Heart right ventricle (tissue), 16 donors: ENCODE measurements around the gene SECTM1. TPM values are rescaled to one million over a fixed set of nuclear protein-coding genes. Genes with fewer than 3 reads are reported as not detected.

Experiments
- ATAC-seq, 8 donors: fragments of 200-7000 bp; cut with Tn5 transposase; one replicate each; pipeline ENCODE4 v1.9.1; 2020; ENCODE audit warnings: mild to moderate bottlenecking in 8 of 8, moderate library complexity in 8 of 8, moderate number of reproducible peaks in 1 of 8
- DNase-seq, 2 donors: peaks; one replicate each; pipeline ENCODE4 v3.0.0-alpha.2; 2020
- H3K27ac ChIP-seq, 10 donors: fragments of 200-600 bp; sonication (generic) in 2 of 10; one replicate each; pipeline versions ENCODE4 v1.5.0 to v1.8.0; 2020 to 2022; ENCODE audit warnings: mild to moderate bottlenecking in 3 of 10
- H3K27me3 ChIP-seq, 7 donors: fragments of 200-600 bp; one replicate each; pipeline ENCODE4 v1.8.0; 2021 to 2022; ENCODE audit warnings: mild to moderate bottlenecking in 2 of 7
- H3K36me3 ChIP-seq, 9 donors: fragments of 200-600 bp; sonication (generic) in 1 of 9; one replicate each; pipeline versions ENCODE4 v1.5.0 to v1.8.0; 2020 to 2022; ENCODE audit warnings: mild to moderate bottlenecking in 2 of 9
- H3K4me1 ChIP-seq, 9 donors: fragments of 200-600 bp; sonication (generic) in 1 of 9; one replicate each; pipeline versions ENCODE4 v1.5.0 to v1.8.0; 2020 to 2022; ENCODE audit warnings: mild to moderate bottlenecking in 4 of 9
- H3K4me3 ChIP-seq, 10 donors: fragments of 200-600 bp; sonication (generic) in 2 of 10; one replicate each; pipeline versions ENCODE4 v1.5.0 to v1.8.0; 2020 to 2022; ENCODE audit warnings: mild to moderate bottlenecking in 7 of 10, moderate library complexity in 2 of 10
- H3K9me3 ChIP-seq, 11 donors: fragments of 200-600 bp in 10 of 11; sonication (generic) in 2 of 11; one replicate each; pipeline versions ENCODE4 v1.5.0 to v1.8.0; 2013 to 2022; ENCODE audit warnings: mild to moderate bottlenecking in 2 of 11, control low read depth in 1 of 11, moderate library complexity in 1 of 11
- WGBS, 2 donors: extraction: QIAGEN DNeasy Blood & Tissue Kit; methylation state at CpG; one replicate each; pipeline ENCODE4 v1.1.7; 2013; ENCODE audit warnings: inconsistent platforms in 1 of 2; 5-methylcytosine and 5-hydroxymethylcytosine counted together
- intact Hi-C, 10 donors: fragments of 100-400 bp; cut with DNase I; formaldehyde crosslinking; loops; one replicate each; pipeline versions ENCODE4 v1.11.1 to v1.14.2; 2022
- polyA plus RNA-seq, 2 donors: library from polyadenylated mRNA; stranded (reverse); fragments of 200-250 nt; gene quantifications; one replicate each; pipeline ENCODE4 v1.2.3, GENCODE V29; 2013
- total RNA-seq, 10 donors: library from RNA; stranded (reverse); fragmentation: NEBNext Ultra II Directional in 3 of 10; extraction: Animal tissue kit (Norgen Biotek cat#: 25700) in 3 of 10; gene quantifications; one replicate each; pipeline versions ENCODE4 v1.2.1 to v1.2.4, GENCODE V29; 2021 to 2023
- TF ChIP-seq, protein P1 (sequence below), 9 donors: fragments of 200-600 bp; sonication (generic) in 2 of 9; IDR thresholded peaks; one replicate each; pipeline versions ENCODE4 v1.5.0 to v1.8.0; 2021 to 2022; ENCODE audit warnings: antibody characterized with exemption in 9 of 9, mild to moderate bottlenecking in 5 of 9, moderate library complexity in 1 of 9
- donor health status: Arrhythmogenic right ventricular cardiomyopathy.
- donor health status: ischemic (EF 13 %, LVEDD 7.1; RV severe dilation, severe dysfunction).
- donor health status: healthy with polysubstance abuse.
- donor health status: DM: no; HTN: yes; CAD: no.
- donor health status: DM: no; HTN: no; CAD: no.
- donor health status: ischemic (EF 25% LVEDD 6.9; RV normal size, moderate dysfunction).
- donor health status: ischemic (EF 25% LVEDD 5.7; RV mildly dilated, moderate dysfunction).
- donor health status: healthy.
- donor health status: DM: yes; HTN: yes; CAD: no.
- donor health status: Ischemic cardiomyopathy.
- donor health status: ischemic (EF 35%, LVEDD 5.7; RV mildly dilated, moderate dysfunction).
- donor health status: nonischemic (EF 11% LVEDD 7.7; RV severe dilation, severe dysfunction).
- donor health status: DM: yes; HTN: yes; CAD: no.
- donor health status: PGD.
- donor health status: ischemic (EF 29% LVEDD 5.4; RV normal size, mild dysfunction).
- donor health status: nonischemic (EF 23%, LVEDD 6.1; RV moderate dilation, normal function).

The SECTM1 gene
- total and polyA plus RNA-seq, 12 donors: 1.7 to 29.9 (median 3.6) TPM

DNA sequence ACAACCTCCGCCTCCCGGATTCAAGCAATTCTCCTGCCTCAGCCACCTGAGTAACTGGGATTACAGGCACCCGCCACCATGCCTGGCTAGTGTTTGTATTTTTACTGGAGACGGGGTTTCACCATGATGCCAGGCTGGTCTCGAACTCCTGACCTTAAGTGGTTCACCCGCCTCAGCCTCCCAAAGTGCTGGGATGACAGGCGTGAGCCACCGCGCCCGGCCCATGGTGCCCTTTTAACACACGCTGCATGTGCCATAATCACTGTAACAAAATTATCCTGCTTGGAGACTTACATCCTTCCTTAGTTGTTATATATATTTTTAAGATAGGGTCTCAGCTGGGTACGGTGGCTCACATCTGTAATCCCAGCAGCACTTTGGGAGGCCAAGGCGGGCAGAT is 21.6 kb downstream of the SECTM1 start:
- peaks cover 17 to 83% (median 71%) of the 10 kb centered on the region in 7 donors for H3K27me3 ChIP-seq
- intact Hi-C loops: loop anchor here in 1 of 10 donors (5.0 kb wide), 1 partner anchor 110 kb away; no protein-coding TSS in a partner anchor

DNA sequence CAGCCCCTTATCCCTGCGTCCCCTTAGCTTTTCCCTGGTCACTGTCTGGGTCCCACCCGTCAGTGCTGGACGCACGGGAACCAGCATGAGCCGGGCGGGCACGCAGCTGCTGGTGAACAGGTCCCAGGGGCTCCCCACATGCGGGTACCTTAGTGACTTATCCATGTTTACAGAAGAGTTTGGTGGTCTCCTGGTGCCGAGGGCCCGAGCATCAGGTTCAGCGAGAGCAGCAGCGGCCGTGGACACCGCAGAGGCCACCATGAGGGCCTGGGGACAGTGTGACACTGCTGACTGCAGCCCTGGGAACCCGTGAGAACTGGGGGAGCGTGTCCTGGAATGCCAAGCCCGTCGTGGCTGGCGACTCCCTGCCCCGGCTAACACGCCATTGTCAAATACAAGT is 22.7 kb downstream of the SECTM1 start:
- no peak overlapping the region for H3K4me3 ChIP-seq
- DNase-seq (no peak), ATAC-seq (no peak)
- TF ChIP-seq, protein P1, sequence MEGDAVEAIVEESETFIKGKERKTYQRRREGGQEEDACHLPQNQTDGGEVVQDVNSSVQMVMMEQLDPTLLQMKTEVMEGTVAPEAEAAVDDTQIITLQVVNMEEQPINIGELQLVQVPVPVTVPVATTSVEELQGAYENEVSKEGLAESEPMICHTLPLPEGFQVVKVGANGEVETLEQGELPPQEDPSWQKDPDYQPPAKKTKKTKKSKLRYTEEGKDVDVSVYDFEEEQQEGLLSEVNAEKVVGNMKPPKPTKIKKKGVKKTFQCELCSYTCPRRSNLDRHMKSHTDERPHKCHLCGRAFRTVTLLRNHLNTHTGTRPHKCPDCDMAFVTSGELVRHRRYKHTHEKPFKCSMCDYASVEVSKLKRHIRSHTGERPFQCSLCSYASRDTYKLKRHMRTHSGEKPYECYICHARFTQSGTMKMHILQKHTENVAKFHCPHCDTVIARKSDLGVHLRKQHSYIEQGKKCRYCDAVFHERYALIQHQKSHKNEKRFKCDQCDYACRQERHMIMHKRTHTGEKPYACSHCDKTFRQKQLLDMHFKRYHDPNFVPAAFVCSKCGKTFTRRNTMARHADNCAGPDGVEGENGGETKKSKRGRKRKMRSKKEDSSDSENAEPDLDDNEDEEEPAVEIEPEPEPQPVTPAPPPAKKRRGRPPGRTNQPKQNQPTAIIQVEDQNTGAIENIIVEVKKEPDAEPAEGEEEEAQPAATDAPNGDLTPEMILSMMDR (IDR thresholded peaks at IDR 0.05): no peak
- no peak overlapping the region for H3K27ac ChIP-seq
- H3K4me1 ChIP-seq: peaks cover 0 to 20% (median 3%) of the 10 kb centered on the region in 9 donors
- H3K36me3 ChIP-seq: no peaks in the 10 kb centered on the region
- 86 to 88% methylated on average over 21 of the region's 21 CpGs for WGBS, 2 donors
- intact Hi-C loops: loop anchor here in 1 of 10 donors (5.0 kb wide), 1 partner anchor 109 kb away; no protein-coding TSS in a partner anchor
- H3K9me3 ChIP-seq: no peaks in the 10 kb centered on the region
- H3K27me3 ChIP-seq: peaks cover 14 to 74% (median 65%) of the 10 kb centered on the region in 7 donors

More for the DNA sequence above, 21.6 kb downstream of the SECTM1 start:
- ATAC-seq (no peak), DNase-seq (no peak)
- WGBS, 2 donors: 91 to 92% methylated on average over 13 of the region's 13 CpGs
- H3K9me3 ChIP-seq: no peaks in the 10 kb centered on the region
- no peaks in the 10 kb centered on the region for H3K36me3 ChIP-seq
- no peak overlapping the region for H3K27ac ChIP-seq
- H3K4me1 ChIP-seq: peaks cover 0 to 24% (median 3%) of the 10 kb centered on the region in 9 donors
- H3K4me3 ChIP-seq: no peak overlapping the region
- TF ChIP-seq, protein P1 (IDR thresholded peaks at IDR 0.05): no peak

DNA sequence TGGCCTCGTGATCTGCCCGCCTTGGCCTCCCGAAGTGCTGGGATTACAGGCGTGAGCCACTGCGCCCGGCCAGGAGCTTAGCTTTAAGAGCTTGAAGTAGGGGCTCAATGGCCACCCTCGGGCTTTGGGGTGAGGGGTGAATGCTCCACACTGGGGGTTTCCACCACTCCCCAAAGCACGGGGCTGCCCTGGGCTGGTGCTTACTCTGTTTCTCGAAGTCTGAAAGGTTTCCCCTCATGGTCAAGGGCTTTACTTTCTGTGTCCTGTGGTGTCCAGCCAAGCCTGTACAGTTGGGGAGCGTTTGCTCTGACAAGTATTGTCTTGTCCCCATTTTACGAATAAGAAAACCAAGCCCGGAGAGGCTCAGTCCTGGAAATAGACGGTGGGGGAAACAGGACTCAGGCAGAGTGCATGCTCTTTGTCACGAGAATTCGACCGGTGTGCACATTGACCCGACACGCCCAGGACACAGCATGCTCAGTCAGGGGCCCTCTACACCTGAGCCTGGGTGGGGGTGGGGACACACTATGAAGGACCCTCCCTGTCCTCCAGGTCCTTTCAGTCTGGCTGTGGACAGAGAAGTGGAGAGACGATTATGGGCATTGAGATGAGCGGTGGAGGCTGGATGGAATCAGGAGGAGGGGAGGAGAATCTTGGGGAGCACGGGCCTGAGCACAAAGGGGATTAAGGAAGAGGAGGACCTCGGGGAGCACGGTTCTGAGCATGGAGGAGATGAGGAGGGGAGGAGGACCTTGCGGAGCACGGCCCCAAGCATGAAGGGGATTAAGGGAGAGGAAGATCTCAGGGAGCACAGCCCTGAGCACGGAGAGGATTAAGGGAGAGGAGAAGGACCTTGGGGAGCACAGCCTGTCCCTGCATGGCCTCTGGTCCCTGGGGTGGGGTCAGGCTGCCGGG is 23.7 kb downstream of the SECTM1 start:
- no peak overlapping the region for H3K27ac ChIP-seq
- peaks cover 5 to 64% (median 55%) of the 10 kb centered on the region in 7 donors for H3K27me3 ChIP-seq
- WGBS, 2 donors: 80 to 82% methylated on average over 27 of the region's 27 CpGs
- peaks cover 0 to 10% (median 0%) of the 10 kb centered on the region in 9 donors for H3K4me1 ChIP-seq
- no peak overlapping the region for H3K4me3 ChIP-seq
- no peaks in the 10 kb centered on the region for H3K9me3 ChIP-seq
- DNase-seq (no peak), ATAC-seq (no peak)
- intact Hi-C loops: loop anchor here in 1 of 10 donors (5.0 kb wide), 1 partner anchor 108 kb away; no protein-coding TSS in a partner anchor
- no peaks in the 10 kb centered on the region for H3K36me3 ChIP-seq
- TF ChIP-seq, protein P1 (IDR thresholded peaks at IDR 0.05): no peak

DNA sequence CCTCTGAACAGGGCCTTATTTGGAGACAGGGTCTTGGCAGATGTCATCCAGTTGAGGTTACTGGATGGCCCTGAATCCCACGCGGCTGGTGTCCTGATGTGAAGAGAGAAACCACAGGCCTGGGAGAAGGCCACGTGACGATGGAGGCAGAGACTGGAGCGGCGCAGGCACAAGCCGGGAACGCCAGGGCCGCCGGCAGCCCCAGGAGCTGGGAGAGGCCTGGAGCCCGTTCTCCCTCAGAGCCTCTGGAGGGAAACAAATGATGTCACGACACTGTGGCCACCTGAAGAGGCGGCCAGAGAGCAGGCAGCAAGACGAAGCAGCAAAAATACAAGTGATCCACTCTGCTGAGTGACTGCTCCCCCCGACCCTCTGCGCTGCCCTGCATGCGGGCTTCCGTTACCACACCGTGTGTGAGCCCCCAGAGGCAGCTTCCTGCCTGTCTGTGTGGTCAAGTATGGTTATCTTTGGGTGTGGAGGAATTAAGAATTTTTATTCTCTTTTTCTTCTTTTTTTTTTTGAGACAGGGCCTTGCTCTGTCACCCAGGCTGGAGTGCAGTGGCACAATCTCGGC is 27.8 kb downstream of the SECTM1 start:
- ATAC-seq (no peak), DNase-seq (no peak)
- TF ChIP-seq, protein P1 (IDR thresholded peaks at IDR 0.05): no peak
- no peaks in the 10 kb centered on the region for H3K9me3 ChIP-seq
- peaks cover 0 to 35% (median 0%) of the 10 kb centered on the region in 9 donors for H3K4me1 ChIP-seq
- H3K4me3 ChIP-seq: no peak overlapping the region
- WGBS, 2 donors: 86% methylated on average over 20 of the region's 20 CpGs
- intact Hi-C loops: no loop called here
- no peak overlapping the region for H3K27ac ChIP-seq
- peaks cover 0 to 58% (median 22%) of the 10 kb centered on the region in 7 donors for H3K27me3 ChIP-seq
- no peaks in the 10 kb centered on the region for H3K36me3 ChIP-seq
